GM12892 (cell line): Measurements from ENCODE around the gene FBXW4.

Experiments used
- POLR2AphosphoS5 ChIP-seq: IDR thresholded peaks from 2 replicates; pipeline ENCODE4 v1.6.1; 2011; ENCODE audit warnings: low read depth, low read length, control low read depth
- TAF1 ChIP-seq: IDR thresholded peaks from 2 replicates; pipeline ENCODE4 v1.6.1; 2011; ENCODE audit warnings: low read depth, mild to moderate bottlenecking, control low read depth, low read length, borderline replicate concordance

DNA sequence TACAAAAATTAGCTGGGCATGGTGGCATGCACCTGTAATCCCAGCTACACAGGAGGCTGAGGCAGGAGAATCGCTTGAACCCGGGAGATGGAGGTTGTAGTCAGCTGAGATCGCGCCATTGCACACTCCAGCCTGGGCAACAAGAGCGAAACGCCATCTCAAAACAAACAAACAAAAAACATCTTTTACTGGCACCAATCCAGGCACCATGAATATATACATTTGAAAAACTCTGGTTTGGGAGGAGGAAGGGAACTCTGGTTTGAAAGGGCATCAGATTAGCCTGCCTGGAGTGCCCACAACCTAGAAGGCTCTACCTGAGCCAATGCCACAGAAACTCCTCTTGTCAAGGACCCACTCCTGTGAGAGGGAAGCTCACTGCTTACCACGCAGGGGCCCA is 122.8 kb downstream of the FBXW4 start:
- TF ChIP-seq POLR2AphosphoS5 (no peak), TAF1 (no peak)
